Tibial artery (tissue), 4 donors: ENCODE measurements around the gene KCNH2.

Experiments used
- DNase-seq, 2 donors: peaks; one replicate each; pipeline ENCODE4 v3.0.0-alpha.2; 2019
- H3K27ac ChIP-seq, 2 donors: fragments of 200-600 bp; sonication (generic) in 1 of 2; 1 replicate in 1 of 2; 2 replicates in 1 of 2; pipeline ENCODE4 v1.5.1; 2018 to 2019; ENCODE audit warnings: mild to moderate bottlenecking in 1 of 2
- H3K27me3 ChIP-seq, 2 donors: fragments of 200-600 bp; sonication (generic) in 1 of 2; one replicate each; pipeline versions ENCODE4 v1.5.1 to v1.6.0; 2016 to 2019
- H3K36me3 ChIP-seq, 3 donors: fragments of 200-600 bp; sonication (generic) in 2 of 3; one replicate each; pipeline ENCODE4 v1.5.1; 2016 to 2019; ENCODE audit warnings: mild to moderate bottlenecking in 2 of 3
- H3K4me1 ChIP-seq, 4 donors: fragments of 200-600 bp; sonication (generic) in 2 of 4; 1 replicate in 3 of 4; 2 replicates in 1 of 4; pipeline ENCODE4 v1.5.1; 2016 to 2019
- H3K4me3 ChIP-seq, 2 donors: fragments of 200-600 bp; sonication (generic) in 1 of 2; 1 replicate in 1 of 2; 2 replicates in 1 of 2; pipeline ENCODE4 v1.5.1; 2018 to 2019; ENCODE audit warnings: mild to moderate bottlenecking in 2 of 2
- H3K9me3 ChIP-seq, 3 donors: fragments of 200-600 bp; sonication (generic) in 1 of 3; one replicate each; pipeline ENCODE4 v1.5.1; 2016 to 2019
- CTCF ChIP-seq, 2 experiments: fragments of 200-600 bp in 1 of 2; fragments of 450-650 bp in 1 of 2; IDR thresholded peaks; one replicate each; pipeline ENCODE4 v1.5.1; 2017 to 2019; ENCODE audit warnings: antibody characterized with exemption in 2 of 2, mild to moderate bottlenecking in 1 of 2, moderate library complexity in 1 of 2
- intact Hi-C: fragments of 100-400 bp; cut with DNase I; formaldehyde crosslinking; loops from one replicate; pipeline ENCODE4 v1.15.0; 2023; ENCODE audit warnings: low total_unique reads

Gene KCNH2

GRCh38 chr7:150947761-150948651, 30.1 kb downstream of the KCNH2 start:
- Histone ChIP-seq H3K36me3 (no peaks in the 10 kb centered on the region), H3K27me3 (peaks cover 0 to 52% of the 10 kb centered on the region in 2 donors), H3K9me3 (no peaks in the 10 kb centered on the region), H3K4me1 (peaks cover 0 to 10% (median 2%) of the 10 kb centered on the region in 4 donors), H3K27ac (no peak overlapping the region), H3K4me3 (no peak overlapping the region)
- TF ChIP-seq CTCF (IDR thresholded peaks at IDR 0.05): no peak
- intact Hi-C loops: no loop called here
- peak; percentile 8 to 55 for DNase-seq

GRCh38 chr7:150947241-150947745, 30.8 kb downstream of the KCNH2 start:
- no peaks in the 10 kb centered on the region for H3K9me3 ChIP-seq
- DNase-seq: peak in 1 of 2 donors; percentile 5
- peaks cover 0 to 10% (median 2%) of the 10 kb centered on the region in 4 donors for H3K4me1 ChIP-seq
- H3K4me3 ChIP-seq: no peak overlapping the region
- no peak for TF ChIP-seq CTCF (IDR thresholded peaks at IDR 0.05)
- no peak overlapping the region for H3K27ac ChIP-seq
- H3K36me3 ChIP-seq: no peaks in the 10 kb centered on the region
- intact Hi-C loops: no loop called here
- peaks cover 0 to 45% of the 10 kb centered on the region in 2 donors for H3K27me3 ChIP-seq

GRCh38 chr7:150946421-150947240, 31.5 kb downstream of the KCNH2 start:
- Histone ChIP-seq H3K27me3 (peaks cover 0 to 44% of the 10 kb centered on the region in 2 donors), H3K4me1 (peaks cover 0 to 10% (median 2%) of the 10 kb centered on the region in 4 donors), H3K27ac (no peak overlapping the region), H3K9me3 (no peaks in the 10 kb centered on the region), H3K36me3 (no peaks in the 10 kb centered on the region), H3K4me3 (no peak overlapping the region)
- intact Hi-C loops: no loop called here
- peak; percentile 15 to 54 for DNase-seq
- no peak for TF ChIP-seq CTCF (IDR thresholded peaks at IDR 0.05)

GRCh38 chr7:150945853-150946420, 32.2 kb downstream of the KCNH2 start:
- H3K27ac ChIP-seq: no peak overlapping the region
- H3K4me3 ChIP-seq: no peak overlapping the region
- no peaks in the 10 kb centered on the region for H3K9me3 ChIP-seq
- H3K4me1 ChIP-seq: peaks cover 0 to 10% (median 2%) of the 10 kb centered on the region in 4 donors
- H3K36me3 ChIP-seq: no peaks in the 10 kb centered on the region
- peak; percentile 17 to 63 for DNase-seq
- peaks cover 0 to 43% of the 10 kb centered on the region in 2 donors for H3K27me3 ChIP-seq
- TF ChIP-seq CTCF (IDR thresholded peaks at IDR 0.05): no peak
- intact Hi-C loops: no loop called here

- Histone ChIP-seq H3K4me1 (peaks cover 0 to 10% (median 2%) of the 10 kb centered on the region in 4 donors), H3K4me3 (no peak overlapping the region), H3K36me3 (no peaks in the 10 kb centered on the region), H3K27me3 (peaks cover 0 to 42% of the 10 kb centered on the region in 2 donors), H3K27ac (no peak overlapping the region), H3K9me3 (no peaks in the 10 kb centered on the region)
- peak; percentile 10 to 53 for DNase-seq
- intact Hi-C loops: no loop called here
- TF ChIP-seq CTCF (IDR thresholded peaks at IDR 0.05): no peak
Observed at GRCh38 chr7:150945171-150945852, 32.8 kb downstream of the KCNH2 start.
